HG03565 (cell line): ENCODE results near the gene TIMM44.

Source experiments
- ATAC-seq: cut with Tn5 transposase; IDR thresholded peaks from one replicate; pipeline ENCODE4 v1.9.1; 2021; ENCODE audit warnings: mild to moderate bottlenecking, moderate library complexity; ENCODE audit not compliant: unreplicated experiment

TIMM44 gene

GRCh38 chr19:7943444-7944176, at the start of gene TIMM44:
TIMM44 (minus strand) TSS chr19:7943666; CDS start chr19:7943651, 15 bp downstream.
- ATAC-seq = peak; percentile 80

- ATAC-seq = no peak
These were observed 49.1 kb upstream of the TIMM44 start for GRCh38 chr19:7992575-7992974.

GRCh38 chr19:7989071-7989575, 45.7 kb upstream of the TIMM44 start:
- ATAC-seq = no peak

GRCh38 chr19:7988307-7988706, 44.8 kb upstream of the TIMM44 start:
- no peak for ATAC-seq

- ATAC-seq = no peak
These were observed 43.8 kb upstream of the TIMM44 start for GRCh38 chr19:7987114-7987768.

- no peak for ATAC-seq
These were observed 43.1 kb upstream of the TIMM44 start for GRCh38 chr19:7986321-7987113.

GRCh38 chr19:7985481-7985911, 42.0 kb upstream of the TIMM44 start:
- ATAC-seq = no peak

GRCh38 chr19:7983995-7984837, 40.8 kb upstream of the TIMM44 start:
- ATAC-seq = no peak

- no peak for ATAC-seq
These were observed 40.0 kb upstream of the TIMM44 start for GRCh38 chr19:7983286-7983950.

GRCh38 chr19:7982651-7983099, 39.2 kb upstream of the TIMM44 start:
- no peak for ATAC-seq

- ATAC-seq = no peak
These were observed 38.6 kb upstream of the TIMM44 start for GRCh38 chr19:7982103-7982502.

- ATAC-seq = no peak
These were observed 38.2 kb upstream of the TIMM44 start for GRCh38 chr19:7981661-7982060.

- ATAC-seq = no peak
These were observed 37.7 kb upstream of the TIMM44 start for GRCh38 chr19:7981199-7981598.

- no peak for ATAC-seq
These were observed 37.2 kb upstream of the TIMM44 start for GRCh38 chr19:7980635-7981121.

GRCh38 chr19:7980168-7980567, 36.7 kb upstream of the TIMM44 start:
- ATAC-seq = no peak

- no peak for ATAC-seq
These were observed 36.1 kb upstream of the TIMM44 start for GRCh38 chr19:7979559-7979958.

GRCh38 chr19:7979011-7979410, 35.5 kb upstream of the TIMM44 start:
- ATAC-seq = no peak

- ATAC-seq = no peak
These were observed 34.8 kb upstream of the TIMM44 start for GRCh38 chr19:7978179-7978825.

- ATAC-seq = no peak
These were observed 34.2 kb upstream of the TIMM44 start for GRCh38 chr19:7977723-7978040.
